Tibial nerve (tissue), 4 donors: Measurements from ENCODE around the gene SOX3.
A peak's percentile ranks its signal among the peaks of the same experiment; 100 is the strongest.

Experiments
- EP300 ChIP-seq, 2 donors: sonication (generic); formaldehyde crosslinking; IDR thresholded peaks; one replicate each; pipeline ENCODE4 v1.6.1; 2017; ENCODE audit warnings: antibody characterized with exemption in 2 of 2, mild to moderate bottlenecking in 1 of 2
- POLR2A ChIP-seq, 2 donors: fragments of 450-650 bp; IDR thresholded peaks; one replicate each; pipeline ENCODE4 v1.6.1; 2017; ENCODE audit warnings: antibody characterized with exemption in 2 of 2, mild to moderate bottlenecking in 2 of 2, moderate library complexity in 2 of 2
- TF ChIP-seq, protein P1 (sequence below), 5 experiments: fragments of 200-600 bp in 3 of 5; fragments of 450-650 bp in 2 of 5; sonication (generic) in 3 of 5; IDR thresholded peaks; one replicate each; pipeline ENCODE4 v1.5.1; 2016 to 2019; ENCODE audit warnings: antibody characterized with exemption in 5 of 5, mild to moderate bottlenecking in 3 of 5, moderate library complexity in 2 of 5

DNA sequence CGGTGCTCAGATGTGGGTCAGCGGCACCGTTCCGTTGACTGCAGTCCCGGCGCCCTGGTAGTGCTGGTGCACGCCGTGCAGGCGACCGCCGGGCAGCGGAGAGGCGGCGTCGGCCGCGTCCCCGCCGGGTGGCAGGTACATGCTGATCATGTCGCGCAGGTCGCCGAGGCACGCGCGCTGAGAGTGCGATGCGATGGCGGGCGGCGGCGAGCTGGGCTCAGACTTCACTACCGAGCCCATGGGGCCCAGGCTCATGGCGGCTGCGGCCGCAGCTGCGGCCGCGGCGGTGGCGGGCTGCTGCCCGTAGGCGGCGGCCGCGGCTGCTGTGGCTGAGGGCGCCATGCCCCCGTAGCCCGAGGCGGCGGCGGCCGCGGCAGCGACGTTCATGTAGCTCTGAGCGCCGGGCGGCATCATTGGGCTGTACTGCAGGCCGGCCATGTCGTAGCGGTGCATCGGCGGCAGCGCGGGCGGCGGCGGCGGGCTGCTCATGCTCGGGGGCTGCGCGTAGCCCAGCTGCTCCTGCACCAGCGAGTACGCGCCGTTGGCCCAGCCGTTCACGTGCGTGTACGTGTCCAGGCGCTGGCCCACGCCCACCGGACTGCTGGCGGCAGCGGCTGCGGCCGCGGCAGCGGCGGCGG, 1.0 kb downstream of the SOX3 start:
- TF ChIP-seq, protein P1, sequence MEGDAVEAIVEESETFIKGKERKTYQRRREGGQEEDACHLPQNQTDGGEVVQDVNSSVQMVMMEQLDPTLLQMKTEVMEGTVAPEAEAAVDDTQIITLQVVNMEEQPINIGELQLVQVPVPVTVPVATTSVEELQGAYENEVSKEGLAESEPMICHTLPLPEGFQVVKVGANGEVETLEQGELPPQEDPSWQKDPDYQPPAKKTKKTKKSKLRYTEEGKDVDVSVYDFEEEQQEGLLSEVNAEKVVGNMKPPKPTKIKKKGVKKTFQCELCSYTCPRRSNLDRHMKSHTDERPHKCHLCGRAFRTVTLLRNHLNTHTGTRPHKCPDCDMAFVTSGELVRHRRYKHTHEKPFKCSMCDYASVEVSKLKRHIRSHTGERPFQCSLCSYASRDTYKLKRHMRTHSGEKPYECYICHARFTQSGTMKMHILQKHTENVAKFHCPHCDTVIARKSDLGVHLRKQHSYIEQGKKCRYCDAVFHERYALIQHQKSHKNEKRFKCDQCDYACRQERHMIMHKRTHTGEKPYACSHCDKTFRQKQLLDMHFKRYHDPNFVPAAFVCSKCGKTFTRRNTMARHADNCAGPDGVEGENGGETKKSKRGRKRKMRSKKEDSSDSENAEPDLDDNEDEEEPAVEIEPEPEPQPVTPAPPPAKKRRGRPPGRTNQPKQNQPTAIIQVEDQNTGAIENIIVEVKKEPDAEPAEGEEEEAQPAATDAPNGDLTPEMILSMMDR (IDR thresholded peaks at IDR 0.05): peak in 1 of 5 experiments; percentile 18
- no peak for TF ChIP-seq EP300 (IDR thresholded peaks at IDR 0.05)
- TF ChIP-seq POLR2A (IDR thresholded peaks at IDR 0.05): no peak
